Heart right ventricle (tissue), 16 donors: ENCODE data around the gene GPRIN2. TPM values are rescaled to one million over a fixed set of nuclear protein-coding genes. Genes with fewer than 3 reads are reported as not detected.
"Not testable (repeated sequence)": the region's sequence is repeated elsewhere in the genome, so short reads cannot be mapped to it uniquely, and the experiment has no call there.

ENCODE experiments used
- ATAC-seq, 8 donors: fragments of 200-7000 bp; cut with Tn5 transposase; one replicate each; pipeline ENCODE4 v1.9.1; 2020; ENCODE audit warnings: mild to moderate bottlenecking in 8 of 8, moderate library complexity in 8 of 8, moderate number of reproducible peaks in 1 of 8
- DNase-seq, 2 donors: peaks; one replicate each; pipeline ENCODE4 v3.0.0-alpha.2; 2020
- H3K27ac ChIP-seq, 10 donors: fragments of 200-600 bp; sonication (generic) in 2 of 10; one replicate each; pipeline versions ENCODE4 v1.5.0 to v1.8.0; 2020 to 2022; ENCODE audit warnings: mild to moderate bottlenecking in 3 of 10
- H3K27me3 ChIP-seq, 7 donors: fragments of 200-600 bp; one replicate each; pipeline ENCODE4 v1.8.0; 2021 to 2022; ENCODE audit warnings: mild to moderate bottlenecking in 2 of 7
- H3K36me3 ChIP-seq, 9 donors: fragments of 200-600 bp; sonication (generic) in 1 of 9; one replicate each; pipeline versions ENCODE4 v1.5.0 to v1.8.0; 2020 to 2022; ENCODE audit warnings: mild to moderate bottlenecking in 2 of 9
- H3K4me1 ChIP-seq, 9 donors: fragments of 200-600 bp; sonication (generic) in 1 of 9; one replicate each; pipeline versions ENCODE4 v1.5.0 to v1.8.0; 2020 to 2022; ENCODE audit warnings: mild to moderate bottlenecking in 4 of 9
- H3K4me3 ChIP-seq, 10 donors: fragments of 200-600 bp; sonication (generic) in 2 of 10; one replicate each; pipeline versions ENCODE4 v1.5.0 to v1.8.0; 2020 to 2022; ENCODE audit warnings: mild to moderate bottlenecking in 7 of 10, moderate library complexity in 2 of 10
- H3K9me3 ChIP-seq, 11 donors: fragments of 200-600 bp in 10 of 11; sonication (generic) in 2 of 11; one replicate each; pipeline versions ENCODE4 v1.5.0 to v1.8.0; 2013 to 2022; ENCODE audit warnings: mild to moderate bottlenecking in 2 of 11, control low read depth in 1 of 11, moderate library complexity in 1 of 11
- WGBS, 2 donors: extraction: QIAGEN DNeasy Blood & Tissue Kit; methylation state at CpG; one replicate each; pipeline ENCODE4 v1.1.7; 2013; ENCODE audit warnings: inconsistent platforms in 1 of 2; 5-methylcytosine and 5-hydroxymethylcytosine counted together
- intact Hi-C, 10 donors: fragments of 100-400 bp; cut with DNase I; formaldehyde crosslinking; loops; one replicate each; pipeline versions ENCODE4 v1.11.1 to v1.14.2; 2022
- polyA plus RNA-seq, 2 donors: library from polyadenylated mRNA; stranded (reverse); fragments of 200-250 nt; gene quantifications; one replicate each; pipeline ENCODE4 v1.2.3, GENCODE V29; 2013
- total RNA-seq, 10 donors: library from RNA; stranded (reverse); fragmentation: NEBNext Ultra II Directional in 3 of 10; extraction: Animal tissue kit (Norgen Biotek cat#: 25700) in 3 of 10; gene quantifications; one replicate each; pipeline versions ENCODE4 v1.2.1 to v1.2.4, GENCODE V29; 2021 to 2023
- donor health status: Arrhythmogenic right ventricular cardiomyopathy.
- donor health status: ischemic (EF 13 %, LVEDD 7.1; RV severe dilation, severe dysfunction).
- donor health status: healthy with polysubstance abuse.
- donor health status: DM: no; HTN: yes; CAD: no.
- donor health status: DM: no; HTN: no; CAD: no.
- donor health status: ischemic (EF 25% LVEDD 6.9; RV normal size, moderate dysfunction).
- donor health status: ischemic (EF 25% LVEDD 5.7; RV mildly dilated, moderate dysfunction).
- donor health status: healthy.
- donor health status: DM: yes; HTN: yes; CAD: no.
- donor health status: Ischemic cardiomyopathy.
- donor health status: ischemic (EF 35%, LVEDD 5.7; RV mildly dilated, moderate dysfunction).
- donor health status: nonischemic (EF 11% LVEDD 7.7; RV severe dilation, severe dysfunction).
- donor health status: DM: yes; HTN: yes; CAD: no.
- donor health status: PGD.
- donor health status: ischemic (EF 29% LVEDD 5.4; RV normal size, mild dysfunction).
- donor health status: nonischemic (EF 23%, LVEDD 6.1; RV moderate dilation, normal function).

The GPRIN2 gene
- total and polyA plus RNA-seq, 12 donors: 0.13 TPM; not detected in 11

GRCh38 chr10:46587546-46587945 lies 31.1 kb upstream of the GPRIN2 start:
- no CpG with 5 or more reads among the region's 24 CpGs for WGBS, 2 donors
- H3K4me1 ChIP-seq, H3K27me3 ChIP-seq, H3K9me3 ChIP-seq, H3K36me3 ChIP-seq, DNase-seq, H3K27ac ChIP-seq, H3K4me3 ChIP-seq, intact Hi-C loops: not testable (repeated sequence)
- peak; percentile 17 to 74 (median 56) for ATAC-seq

DNA sequence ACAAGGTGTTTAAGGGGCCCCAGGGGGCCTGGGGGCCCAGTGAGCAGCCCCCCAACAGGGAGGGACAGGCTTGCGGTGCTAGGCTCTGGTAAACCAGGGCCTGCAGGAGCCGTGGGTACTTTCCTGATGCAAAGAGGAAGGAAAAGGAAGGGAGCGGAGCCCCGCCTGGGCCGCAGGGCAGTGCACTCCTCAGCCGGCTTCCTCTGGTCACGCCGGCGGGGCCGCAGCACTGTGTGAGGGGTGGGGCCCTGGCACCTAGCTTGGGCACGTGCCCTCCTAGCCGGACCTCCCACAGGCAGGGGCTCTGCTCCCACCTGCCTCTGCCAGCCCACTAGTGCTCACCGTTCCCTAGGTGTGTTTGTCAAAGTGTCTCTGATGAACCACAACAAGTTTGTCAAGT lies 28.8 kb upstream of the GPRIN2 start:
- intact Hi-C loops, DNase-seq, H3K27ac ChIP-seq, H3K4me3 ChIP-seq, H3K9me3 ChIP-seq, H3K27me3 ChIP-seq, H3K36me3 ChIP-seq, H3K4me1 ChIP-seq: not testable (repeated sequence)
- peak; percentile 26 to 65 (median 54) for ATAC-seq
- no CpG with 5 or more reads among the region's 13 CpGs for WGBS, 2 donors

DNA sequence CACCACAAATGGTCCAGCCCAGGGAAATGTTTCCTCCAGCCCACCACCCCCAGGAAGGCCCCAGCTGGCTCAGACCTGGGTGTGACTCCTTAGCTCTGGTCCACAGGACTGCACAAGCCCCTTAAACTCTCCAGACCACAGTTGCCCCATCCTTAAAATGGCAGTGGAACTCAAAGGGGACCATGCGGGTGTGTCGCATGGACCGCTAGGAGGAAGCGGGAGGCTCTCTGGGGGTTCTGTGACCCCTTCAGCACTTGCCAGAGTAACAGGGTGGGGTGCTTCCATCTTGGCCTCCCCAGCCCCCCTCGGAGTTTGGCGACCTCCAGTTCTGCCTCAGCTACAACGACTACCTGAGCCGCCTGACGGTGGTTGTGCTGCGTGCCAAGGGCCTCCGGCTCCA lies 27.7 kb upstream of the GPRIN2 start:
- H3K9me3 ChIP-seq, ATAC-seq, H3K36me3 ChIP-seq, H3K4me3 ChIP-seq, H3K4me1 ChIP-seq, H3K27me3 ChIP-seq, intact Hi-C loops, DNase-seq, H3K27ac ChIP-seq: not testable (repeated sequence)
- 80 to 82% methylated on average over 3 to 7 of the region's 11 CpGs for WGBS, 2 donors

- ATAC-seq, H3K27ac ChIP-seq, H3K4me1 ChIP-seq, intact Hi-C loops, H3K4me3 ChIP-seq, H3K9me3 ChIP-seq, DNase-seq, H3K27me3 ChIP-seq, H3K36me3 ChIP-seq: not testable (repeated sequence)
- WGBS, 2 donors: 49% methylated on average over 3 of the region's 11 CpGs; no CpG with 5 or more reads in 1 of the 2 donors
Measured at GRCh38 chr10:46582568-46582967, 26.1 kb upstream of the GPRIN2 start.

GRCh38 chr10:46581997-46582396 lies 25.5 kb upstream of the GPRIN2 start:
- H3K36me3 ChIP-seq, H3K27me3 ChIP-seq, H3K4me3 ChIP-seq, H3K27ac ChIP-seq, ATAC-seq, H3K4me1 ChIP-seq, DNase-seq, H3K9me3 ChIP-seq, intact Hi-C loops: not testable (repeated sequence)
- WGBS, 2 donors: 95 to 96% methylated on average over 5 to 8 of the region's 12 CpGs

DNA sequence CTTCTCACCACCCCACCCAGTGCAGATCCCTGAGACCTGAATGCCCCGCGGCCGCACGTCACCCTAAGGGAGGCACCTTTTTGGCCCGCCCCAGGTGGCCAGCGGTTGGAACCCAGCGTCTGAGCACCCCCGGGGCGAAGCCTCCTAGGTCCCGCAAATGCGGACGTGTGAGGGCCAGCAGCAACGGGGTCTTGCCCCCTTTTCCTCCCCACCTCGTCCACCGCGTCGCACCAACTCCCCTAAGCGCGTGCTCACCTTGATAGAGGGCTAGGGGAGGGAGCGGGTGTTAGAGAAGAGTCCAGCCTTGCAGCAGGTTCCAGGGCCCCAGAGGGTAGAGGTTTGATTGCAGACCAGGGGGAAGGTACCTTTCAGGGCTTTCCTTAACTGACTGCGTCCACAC lies 22.9 kb upstream of the GPRIN2 start:
- H3K36me3 ChIP-seq, H3K4me3 ChIP-seq, H3K27ac ChIP-seq, H3K4me1 ChIP-seq, DNase-seq, H3K27me3 ChIP-seq, H3K9me3 ChIP-seq, intact Hi-C loops, ATAC-seq: not testable (repeated sequence)
- 55% methylated on average over 10 of the region's 21 CpGs; no CpG with 5 or more reads in 1 of the 2 donors for WGBS, 2 donors

- DNase-seq, intact Hi-C loops: not testable (repeated sequence)
- ATAC-seq: peak in 7 of 8 donors; percentile 13 to 69 (median 39)
Measured at GRCh38 chr10:46578474-46579178, 22.2 kb upstream of the GPRIN2 start, which contains the start of gene SYT15. Gene SYT15 (plus strand): TSS chr10:46579128. CDS start chr10:46579169, 41 bp downstream.

GRCh38 chr10:46577624-46578473 lies 21.4 kb upstream of the GPRIN2 start:
- peak overlapping the region in 5 of 10 donors; percentile 12 to 34 (median 15) for H3K4me3 ChIP-seq
- H3K27me3 ChIP-seq, DNase-seq, H3K9me3 ChIP-seq, H3K36me3 ChIP-seq, intact Hi-C loops, ATAC-seq, H3K27ac ChIP-seq, H3K4me1 ChIP-seq: not testable (repeated sequence)
- WGBS, 2 donors: 29 to 30% methylated on average over 33 to 40 of the region's 50 CpGs

More at GRCh38 chr10:46578474-46579178, 22.2 kb upstream of the GPRIN2 start, which contains the start of gene SYT15:
- H3K4me3 ChIP-seq: peak within 1 kb of the TSS in 6 of 10 donors; percentile 12 to 34 (median 16)
- H3K27ac ChIP-seq, H3K9me3 ChIP-seq, H3K36me3 ChIP-seq, H3K27me3 ChIP-seq, H3K4me1 ChIP-seq: not testable (repeated sequence)
- 0 to 4% methylated on average over 20 to 37 of the region's 68 CpGs for WGBS, 2 donors

DNA sequence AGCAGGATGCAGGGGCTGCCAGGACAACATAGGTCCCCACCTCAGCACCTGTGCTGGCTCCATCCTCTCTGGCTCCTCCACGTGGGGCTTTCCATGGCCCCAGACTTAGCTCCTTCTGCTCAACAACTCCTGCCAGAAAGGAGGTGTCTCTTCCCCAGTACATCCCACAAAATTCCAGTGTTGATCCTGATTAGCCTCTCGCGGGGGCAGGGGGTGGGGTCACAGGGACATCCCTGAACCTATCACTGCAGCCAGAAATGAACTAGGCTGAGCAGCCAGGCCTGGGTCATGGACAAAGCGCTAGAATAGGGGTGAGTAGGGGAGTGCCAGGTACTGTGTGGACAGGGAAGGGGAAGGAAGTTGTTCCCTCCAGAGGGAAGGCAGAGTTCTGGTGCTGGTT lies 17.4 kb upstream of the GPRIN2 start:
- H3K27me3 ChIP-seq, H3K4me1 ChIP-seq, H3K4me3 ChIP-seq, H3K9me3 ChIP-seq, DNase-seq, intact Hi-C loops, H3K36me3 ChIP-seq, H3K27ac ChIP-seq: not testable (repeated sequence)
- ATAC-seq: peak in 1 of 8 donors; percentile 29
- WGBS, 2 donors: 53 to 64% methylated on average over 3 of the region's 4 CpGs

GRCh38 chr10:46573314-46573713 lies 16.9 kb upstream of the GPRIN2 start:
- 60 to 70% methylated on average over 3 to 4 of the region's 5 CpGs for WGBS, 2 donors
- H3K36me3 ChIP-seq, intact Hi-C loops, H3K27me3 ChIP-seq, H3K4me1 ChIP-seq, DNase-seq, H3K27ac ChIP-seq, ATAC-seq, H3K9me3 ChIP-seq, H3K4me3 ChIP-seq: not testable (repeated sequence)

GRCh38 chr10:46572765-46573164 lies 16.3 kb upstream of the GPRIN2 start:
- intact Hi-C loops: not testable (repeated sequence)
- peak in 1 of 2 donors; percentile 16 for DNase-seq

More at GRCh38 chr10:46572765-46573164, 16.3 kb upstream of the GPRIN2 start:
- not testable (repeated sequence) for H3K27ac ChIP-seq, H3K4me1 ChIP-seq, H3K27me3 ChIP-seq, H3K9me3 ChIP-seq, H3K36me3 ChIP-seq, H3K4me3 ChIP-seq
- WGBS, 2 donors: 41 to 44% methylated on average over 3 of the region's 4 CpGs
- ATAC-seq: peak in 3 of 8 donors; percentile 54 to 59 (median 55)
